Measurements from ENCODE around the gene SNED1.

SNED1 gene

GRCh38 chr2:241009191-241009590 lies 10.8 kb downstream of the SNED1 start:
- no peaks in the 10 kb centered on the region for H4K20me1 ChIP-seq (ENCODE audit: insufficient read depth, low read length)
- no peak overlapping the region for H3K9ac ChIP-seq (ENCODE audit: low read depth, low read length)
- no peaks in the 10 kb centered on the region for H3K4me1 ChIP-seq (ENCODE audit: insufficient read depth, low read length)
- peaks cover 5% of the 10 kb centered on the region for H3K9me3 ChIP-seq (ENCODE audit: insufficient read depth, low read length, severe bottlenecking)
- no peak overlapping the region for H3K4me3 ChIP-seq (ENCODE audit: low read depth in 1 of 2, low read length in 2 of 2)
- no peak for TF ChIP-seq EZH2 (IDR thresholded peaks at IDR 0.05; ENCODE audit: borderline replicate concordance, low read depth, low read length, severe bottlenecking)
- no peak for TF ChIP-seq CTCF (IDR thresholded peaks at IDR 0.05; ENCODE audit: borderline replicate concordance, extremely low read depth, low read length, poor library complexity, severe bottlenecking)
- H3K4me2 ChIP-seq (ENCODE audit: insufficient read depth, low read length), result no peak overlapping the region
- H3K27me3 ChIP-seq (ENCODE audit: insufficient read depth, low read length, poor library complexity), result peaks cover 11% of the 10 kb centered on the region
- H2AFZ ChIP-seq (ENCODE audit: low read depth, low read length), result no peak overlapping the region
- no peaks in the 10 kb centered on the region for H3K36me3 ChIP-seq (ENCODE audit: insufficient read depth, low read length)
- H3K79me2 ChIP-seq (ENCODE audit: insufficient read depth, low read length), result no peaks in the 10 kb centered on the region
- DNase-seq (no peak), ATAC-seq (ENCODE audit: insufficient read depth, low read depth) (no peak)
- H3K27ac ChIP-seq (ENCODE audit: low read length), result no peak overlapping the region

GRCh38 chr2:241009601-241010530 lies 11.4 kb downstream of the SNED1 start:
- peaks cover 11% of the 10 kb centered on the region for H3K27me3 ChIP-seq (ENCODE audit: insufficient read depth, low read length, poor library complexity)
- H3K27ac ChIP-seq (ENCODE audit: low read length), result no peak overlapping the region
- no peaks in the 10 kb centered on the region for H3K9me3 ChIP-seq (ENCODE audit: insufficient read depth, low read length, severe bottlenecking)
- H3K36me3 ChIP-seq (ENCODE audit: insufficient read depth, low read length), result no peaks in the 10 kb centered on the region
- H3K4me3 ChIP-seq (ENCODE audit: low read depth in 1 of 2, low read length in 2 of 2), result no peak overlapping the region
- no peak overlapping the region; the same call in 1 of the 2 replicates for H2AFZ ChIP-seq (ENCODE audit: low read depth, low read length)
- no peak overlapping the region for H3K9ac ChIP-seq (ENCODE audit: low read depth, low read length)
- H3K4me2 ChIP-seq (ENCODE audit: insufficient read depth, low read length), result no peak overlapping the region
- DNase-seq (peak; percentile 27), ATAC-seq (ENCODE audit: insufficient read depth, low read depth) (peak; percentile 51; the same call in 2 of the 3 replicates)
- H3K4me1 ChIP-seq (ENCODE audit: insufficient read depth, low read length), result no peaks in the 10 kb centered on the region
- H4K20me1 ChIP-seq (ENCODE audit: insufficient read depth, low read length), result no peaks in the 10 kb centered on the region
- no peaks in the 10 kb centered on the region for H3K79me2 ChIP-seq (ENCODE audit: insufficient read depth, low read length)
- TF ChIP-seq CTCF (IDR thresholded peaks at IDR 0.05; ENCODE audit: borderline replicate concordance, extremely low read depth, low read length, poor library complexity, severe bottlenecking), result no peak
- TF ChIP-seq EZH2 (IDR thresholded peaks at IDR 0.05; ENCODE audit: borderline replicate concordance, low read depth, low read length, severe bottlenecking), result no peak

DNA sequence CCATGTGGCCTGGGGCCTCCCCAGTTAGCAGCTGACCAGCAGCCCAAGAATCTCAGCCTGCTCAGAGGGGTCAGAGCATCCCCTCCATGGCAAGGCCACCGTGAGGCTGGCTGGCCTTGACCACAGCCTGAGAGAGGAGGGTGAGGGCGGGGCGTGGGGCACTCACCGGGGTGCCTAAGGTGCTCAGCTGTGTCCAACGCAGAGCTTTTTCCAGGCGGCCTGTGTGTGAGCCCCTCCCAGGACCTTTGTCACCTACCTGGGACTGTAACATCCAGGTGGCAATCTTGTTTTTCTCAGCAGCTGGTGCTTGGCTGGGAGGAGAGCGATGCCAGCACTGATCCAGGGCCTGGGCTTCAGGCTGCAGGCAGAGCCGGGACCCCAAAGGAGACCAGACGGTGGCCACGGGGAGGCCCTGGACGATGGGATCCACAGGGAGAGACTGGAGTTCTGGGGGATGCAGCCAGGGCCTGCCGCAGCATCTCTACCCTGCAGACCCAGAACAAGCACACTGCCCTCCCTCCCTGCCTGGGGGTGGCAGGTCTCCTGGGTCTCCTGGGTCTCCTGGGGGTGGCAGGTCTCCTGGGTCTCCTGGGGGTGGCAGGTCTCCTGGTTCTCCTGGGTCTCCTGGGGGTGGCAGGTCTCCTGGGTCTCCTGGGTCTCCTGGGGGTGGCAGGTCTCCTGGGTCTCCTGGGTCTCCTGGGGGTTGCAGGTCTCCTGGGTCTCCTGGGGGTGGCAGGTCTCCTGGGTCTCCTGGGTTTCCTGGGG lies 12.3 kb downstream of the SNED1 start:
- H3K4me3 ChIP-seq (ENCODE audit: low read depth in 1 of 2, low read length in 2 of 2), result no peak overlapping the region
- H4K20me1 ChIP-seq (ENCODE audit: insufficient read depth, low read length), result no peaks in the 10 kb centered on the region
- H3K27me3 ChIP-seq (ENCODE audit: insufficient read depth, low read length, poor library complexity), result peaks cover 11% of the 10 kb centered on the region
- no peak overlapping the region for H3K9ac ChIP-seq (ENCODE audit: low read depth, low read length)
- no peaks in the 10 kb centered on the region for H3K4me1 ChIP-seq (ENCODE audit: insufficient read depth, low read length)
- no peak overlapping the region for H3K4me2 ChIP-seq (ENCODE audit: insufficient read depth, low read length)
- no peaks in the 10 kb centered on the region for H3K36me3 ChIP-seq (ENCODE audit: insufficient read depth, low read length)
- H3K9me3 ChIP-seq (ENCODE audit: insufficient read depth, low read length, severe bottlenecking), result no peaks in the 10 kb centered on the region
- ATAC-seq (ENCODE audit: insufficient read depth, low read depth), result no peak
- no peak for TF ChIP-seq EZH2 (IDR thresholded peaks at IDR 0.05; ENCODE audit: borderline replicate concordance, low read depth, low read length, severe bottlenecking)
- TF ChIP-seq CTCF (IDR thresholded peaks at IDR 0.05; ENCODE audit: borderline replicate concordance, extremely low read depth, low read length, poor library complexity, severe bottlenecking), result no peak
- no peak for DNase-seq
- H3K27ac ChIP-seq (ENCODE audit: low read length), result no peak overlapping the region
- H3K79me2 ChIP-seq (ENCODE audit: insufficient read depth, low read length), result no peaks in the 10 kb centered on the region
- H2AFZ ChIP-seq (ENCODE audit: low read depth, low read length), result no peak overlapping the region
